PC-3 (cell line): Measurements from ENCODE around the gene FBXW10B. TPM values are rescaled to one million over a fixed set of nuclear protein-coding genes. Genes with fewer than 3 reads are reported as not detected.
"Not testable (repeated sequence)": the region's sequence is repeated elsewhere in the genome, so short reads cannot be mapped to it uniquely, and the experiment has no call there.

Experiments used
- ATAC-seq: fragments of 200-7000 bp; cut with Tn5 transposase; 2 replicates; pipeline ENCODE4 v1.9.1; 2020; ENCODE audit warnings: mild to moderate bottlenecking, moderate library complexity
- BruUV-seq: library from RNA; stranded (reverse); fragments of 400-500 nt; replicated peaks from 2 replicates; lab custom pipeline; 2021; lab: Mats Ljungman, UMichigan
- CTCF ChIA-PET: fragments of 300-600 bp; sonication (Branson Sonifier 250); formaldehyde crosslinking; loops from one replicate; lab custom pipeline; 2022; ENCODE audit warnings: antibody characterized with exemption; lab: Charles Lee
- POLR2A ChIA-PET: fragments of 300-600 bp; sonication (Branson Sonifier 250); formaldehyde crosslinking; loops from one replicate; lab custom pipeline; 2022; ENCODE audit warnings: antibody characterized with exemption; ENCODE audit not compliant: unreplicated experiment; lab: Charles Lee
- DNase-seq: peaks from one replicate; pipeline ENCODE4 v3.0.0-alpha.2; 2015
- H2AFZ ChIP-seq: fragments of 300-600 bp; sonication (generic); 2 replicates; pipeline ENCODE4 v1.6.0; 2016; ENCODE audit warnings: antibody characterized with exemption, low read length
- H3F3A ChIP-seq: fragments of 300-600 bp; sonication (generic); one replicate; pipeline ENCODE4 v1.6.0; 2017; ENCODE audit warnings: antibody characterized with exemption, low read length, control low read depth, mild to moderate bottlenecking; ENCODE audit not compliant: unreplicated experiment
- H3K27ac ChIP-seq: fragments of 300-600 bp; sonication (generic); 2 replicates; pipeline ENCODE4 v1.5.1; 2016; ENCODE audit warnings: mild to moderate bottlenecking, low read length
- H3K27me3 ChIP-seq: fragments of 300-600 bp; sonication (generic); 2 replicates; pipeline ENCODE4 v1.6.1; 2016; ENCODE audit warnings: low read length, mixed read lengths
- H3K36me3 ChIP-seq: fragments of 300-600 bp; sonication (generic); 2 replicates; pipeline ENCODE4 v1.6.1; 2016; ENCODE audit warnings: low read depth, mixed run types, low read length, mixed read lengths
- H3K4me1 ChIP-seq: fragments of 300-600 bp; sonication (generic); 2 replicates; pipeline ENCODE4 v1.5.1; 2016; ENCODE audit warnings: low read length; ENCODE audit not compliant: insufficient read depth
- H3K4me2 ChIP-seq: fragments of 300-600 bp; sonication (generic); 2 replicates; pipeline ENCODE4 v1.6.0; 2016; ENCODE audit warnings: low read length
- H3K4me3 ChIP-seq: fragments of 300-600 bp; sonication (generic); 2 replicates; pipeline ENCODE4 v1.5.1; 2016; ENCODE audit warnings: mild to moderate bottlenecking, low read length, mixed read lengths
- H3K79me2 ChIP-seq: fragments of 300-600 bp; sonication (generic); 2 replicates; pipeline ENCODE4 v1.6.1; 2017; ENCODE audit warnings: low read length, mixed read lengths
- H3K9ac ChIP-seq: fragments of 300-600 bp; sonication (generic); 2 replicates; pipeline ENCODE4 v1.6.0; 2016; ENCODE audit warnings: mild to moderate bottlenecking, low read length
- H3K9me2 ChIP-seq: fragments of 300-600 bp; sonication (generic); replicated peaks from 2 replicates; pipeline ENCODE4 v1.6.1; 2016; ENCODE audit warnings: mixed run types, low read length, mixed read lengths
- H3K9me3 ChIP-seq: fragments of 300-600 bp; sonication (generic); 2 replicates; pipeline ENCODE4 v1.6.1; 2016; ENCODE audit warnings: low read length, mixed read lengths
- H4K20me1 ChIP-seq: fragments of 300-600 bp; sonication (generic); 2 replicates; pipeline ENCODE4 v1.6.1; 2016; ENCODE audit warnings: low read length, mixed read lengths
- intact Hi-C: fragments of 100-400 bp; cut with micrococcal nuclease; formaldehyde crosslinking; loops from 2 replicates; pipeline ENCODE4 v1.9.0; 2023
- total RNA-seq: library from RNA; depleted of rRNA; stranded (reverse); fragments of >200 nt; gene quantifications from 2 replicates; pipeline ENCODE4 v1.2.3, GENCODE V29; 2014

Gene FBXW10B
- total RNA-seq, 1 experiment from 2014 or later = 7.0 TPM

- POLR2A ChIA-PET, CTCF ChIA-PET, H2AFZ ChIP-seq, H3K79me2 ChIP-seq, H4K20me1 ChIP-seq, H3K9me3 ChIP-seq, H3K27ac ChIP-seq, DNase-seq, H3K4me3 ChIP-seq, H3K36me3 ChIP-seq, H3K9me2 ChIP-seq, ATAC-seq, intact Hi-C loops, H3F3A ChIP-seq, H3K27me3 ChIP-seq, H3K4me2 ChIP-seq, H3K4me1 ChIP-seq, H3K9ac ChIP-seq, BruUV-seq: not testable (repeated sequence)
Observed at GRCh38 chr17:15622124-15622523, 2.6 kb upstream of the FBXW10B start.

GRCh38 chr17:15616828-15617227 is 2.7 kb downstream of the FBXW10B start:
- POLR2A ChIA-PET, CTCF ChIA-PET, ATAC-seq: not testable (repeated sequence)

DNA sequence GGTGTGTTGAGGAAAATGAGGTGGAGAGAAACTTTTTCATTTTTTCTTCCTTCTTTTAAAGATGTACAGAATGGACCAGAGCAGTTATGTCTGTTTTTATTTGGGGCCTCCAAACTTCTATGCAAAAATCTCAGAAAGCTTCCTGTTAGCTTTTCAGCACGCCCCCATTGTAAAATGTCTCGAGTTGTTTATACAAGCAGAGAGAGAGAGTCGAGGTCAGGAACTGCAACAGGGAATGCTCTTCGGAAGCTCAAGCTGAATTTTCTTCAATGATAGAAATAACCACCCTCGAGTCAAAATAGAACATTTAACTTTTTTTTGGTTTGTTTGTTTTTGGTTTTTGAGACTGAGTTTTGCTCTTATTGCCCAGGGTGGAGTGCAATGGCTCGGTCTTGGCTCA is 3.7 kb downstream of the FBXW10B start:
- H4K20me1 ChIP-seq, ATAC-seq, intact Hi-C loops: not testable (repeated sequence)

More at GRCh38 chr17:15616828-15617227, 2.7 kb downstream of the FBXW10B start:
- H3K4me2 ChIP-seq, H3K79me2 ChIP-seq, H2AFZ ChIP-seq, H3K4me3 ChIP-seq, intact Hi-C loops, H3K27me3 ChIP-seq, DNase-seq, H3K9me2 ChIP-seq, H3K9ac ChIP-seq, H3K4me1 ChIP-seq, H3K27ac ChIP-seq, BruUV-seq, H3F3A ChIP-seq, H4K20me1 ChIP-seq, H3K36me3 ChIP-seq, H3K9me3 ChIP-seq: not testable (repeated sequence)

GRCh38 chr17:15613111-15613510 is 6.4 kb downstream of the FBXW10B start:
- H3K27ac ChIP-seq, H3K4me1 ChIP-seq, POLR2A ChIA-PET, H3K27me3 ChIP-seq, H3K4me2 ChIP-seq, H4K20me1 ChIP-seq, intact Hi-C loops, BruUV-seq, H3K9me3 ChIP-seq, H3K79me2 ChIP-seq, H3F3A ChIP-seq, CTCF ChIA-PET, ATAC-seq, H3K9me2 ChIP-seq, H3K4me3 ChIP-seq, H3K36me3 ChIP-seq, DNase-seq, H2AFZ ChIP-seq, H3K9ac ChIP-seq: not testable (repeated sequence)

More for the DNA sequence above, 3.7 kb downstream of the FBXW10B start:
- H3K27me3 ChIP-seq, H3K4me3 ChIP-seq, CTCF ChIA-PET, DNase-seq, BruUV-seq, H3K9me3 ChIP-seq, POLR2A ChIA-PET, H3K4me1 ChIP-seq, H3K9ac ChIP-seq, H3K9me2 ChIP-seq, H3K27ac ChIP-seq, H3K79me2 ChIP-seq, H3F3A ChIP-seq, H3K36me3 ChIP-seq, H3K4me2 ChIP-seq, H2AFZ ChIP-seq: not testable (repeated sequence)

DNA sequence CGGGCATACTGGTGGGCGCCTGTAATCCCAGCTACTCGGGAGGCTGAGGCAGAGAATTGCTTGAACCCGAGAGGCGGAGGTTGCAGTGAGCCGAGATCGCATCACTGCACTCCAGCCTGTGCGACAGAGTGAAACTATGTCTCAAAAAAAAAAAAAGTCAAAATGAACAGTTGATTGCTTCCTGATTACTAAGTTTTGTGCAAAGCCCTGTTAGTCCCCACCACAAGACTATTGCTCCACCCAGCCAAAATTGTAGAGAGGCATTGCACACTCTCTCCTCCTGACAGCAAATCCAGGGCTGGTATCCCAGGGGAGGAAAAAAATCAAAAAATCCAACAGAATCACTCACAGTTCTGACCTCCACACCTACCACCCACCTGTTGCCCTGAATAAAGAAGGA is 26.5 kb downstream of the FBXW10B start:
- H3K4me1 ChIP-seq, H3K9me2 ChIP-seq, H3K27ac ChIP-seq, DNase-seq, H3K79me2 ChIP-seq, BruUV-seq, H3K9me3 ChIP-seq, ATAC-seq, H3K36me3 ChIP-seq, intact Hi-C loops, H3K9ac ChIP-seq, H3F3A ChIP-seq, H3K27me3 ChIP-seq, H2AFZ ChIP-seq, CTCF ChIA-PET, POLR2A ChIA-PET, H3K4me2 ChIP-seq, H4K20me1 ChIP-seq, H3K4me3 ChIP-seq: not testable (repeated sequence)

DNA sequence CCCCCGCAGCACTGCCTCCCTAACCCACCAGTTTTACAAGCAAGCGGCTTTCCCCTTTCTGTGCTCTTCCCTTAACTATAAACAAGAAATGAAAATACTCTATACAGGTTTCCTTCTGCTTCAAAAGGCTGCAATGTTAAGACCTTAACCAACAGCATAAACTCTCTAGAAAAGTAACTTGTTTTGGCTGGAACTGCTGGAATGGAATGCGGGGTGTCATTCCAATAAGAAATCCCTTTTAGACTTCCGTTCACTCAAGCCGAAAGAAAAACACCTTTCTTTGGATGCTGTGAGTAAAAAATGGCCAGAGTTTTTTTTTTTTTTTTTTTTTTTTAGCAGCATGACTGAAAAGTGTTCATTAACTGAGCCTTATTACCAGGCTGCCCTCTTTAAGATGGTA is 27.5 kb downstream of the FBXW10B start:
- H3K4me2 ChIP-seq, ATAC-seq, H3K9ac ChIP-seq, intact Hi-C loops, BruUV-seq, CTCF ChIA-PET, H3K79me2 ChIP-seq, H3K4me3 ChIP-seq, DNase-seq, H3K9me2 ChIP-seq, H3F3A ChIP-seq, H3K4me1 ChIP-seq, H3K27me3 ChIP-seq, H2AFZ ChIP-seq, H3K36me3 ChIP-seq, H3K27ac ChIP-seq, H3K9me3 ChIP-seq, POLR2A ChIA-PET, H4K20me1 ChIP-seq: not testable (repeated sequence)

DNA sequence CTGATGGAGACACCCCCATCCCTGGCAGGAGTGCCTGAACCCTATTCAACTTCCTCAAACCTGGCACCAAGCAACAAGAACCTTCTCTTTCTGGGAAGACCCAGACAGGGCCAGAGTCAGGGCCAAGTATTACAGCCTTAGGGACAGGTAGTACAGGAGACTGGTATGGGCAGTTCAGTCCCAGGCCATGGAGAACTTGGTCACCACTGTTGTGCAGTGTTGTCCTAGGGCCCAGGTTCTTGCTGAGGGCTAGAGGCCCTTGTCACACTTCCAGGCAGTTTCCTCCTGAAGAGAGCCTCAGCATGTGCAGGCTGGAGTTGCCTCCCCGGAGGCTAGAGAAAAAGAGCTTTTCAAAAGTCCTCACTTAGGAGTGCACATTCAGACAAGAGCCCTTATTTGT is 28.7 kb downstream of the FBXW10B start:
- DNase-seq, H3K4me2 ChIP-seq, H3K9ac ChIP-seq, BruUV-seq, H3K4me3 ChIP-seq, H2AFZ ChIP-seq, H3K36me3 ChIP-seq, intact Hi-C loops, ATAC-seq, H3K9me3 ChIP-seq, POLR2A ChIA-PET, H3K9me2 ChIP-seq, H4K20me1 ChIP-seq, H3K27me3 ChIP-seq, H3K79me2 ChIP-seq, H3K27ac ChIP-seq, H3K4me1 ChIP-seq, H3F3A ChIP-seq, CTCF ChIA-PET: not testable (repeated sequence)
